Mucosa of stomach (tissue), 1 donor: Measurements from ENCODE around the gene ATG5.

Source experiments
- H3K27me3 ChIP-seq: one replicate; pipeline ENCODE4 v1.7.0; 2013; ENCODE audit warnings: mild to moderate bottlenecking, low read length; ENCODE audit not compliant: control insufficient read depth, insufficient read depth
- H3K36me3 ChIP-seq: one replicate; pipeline ENCODE4 v1.7.0; 2013; ENCODE audit warnings: low read length; ENCODE audit not compliant: control insufficient read depth, insufficient read depth
- H3K4me1 ChIP-seq: one replicate; pipeline ENCODE4 v1.7.0; 2013; ENCODE audit warnings: mild to moderate bottlenecking, low read length; ENCODE audit not compliant: control insufficient read depth, insufficient read depth
- H3K4me3 ChIP-seq: one replicate; pipeline ENCODE4 v1.7.0; 2013; ENCODE audit warnings: low read length
- H3K9ac ChIP-seq: one replicate; pipeline ENCODE4 v1.7.0; 2013; ENCODE audit warnings: mild to moderate bottlenecking, low read length, moderate library complexity
- H3K9me3 ChIP-seq: one replicate; pipeline ENCODE4 v1.7.0; 2013; ENCODE audit warnings: mild to moderate bottlenecking, low read length, moderate library complexity; ENCODE audit not compliant: control insufficient read depth
- donor health status: Pancreatic carcinoma.

Gene ATG5

GRCh38 chr6:106136845-106137244 lies 188.7 kb downstream of the ATG5 start:
- H3K4me1 ChIP-seq: no peaks in the 10 kb centered on the region
- H3K27me3 ChIP-seq: peaks cover under 1% of the 10 kb centered on the region
- no peaks in the 10 kb centered on the region for H3K9me3 ChIP-seq
- no peak overlapping the region for H3K4me3 ChIP-seq
- no peaks in the 10 kb centered on the region for H3K36me3 ChIP-seq
- H3K9ac ChIP-seq: no peak overlapping the region

DNA sequence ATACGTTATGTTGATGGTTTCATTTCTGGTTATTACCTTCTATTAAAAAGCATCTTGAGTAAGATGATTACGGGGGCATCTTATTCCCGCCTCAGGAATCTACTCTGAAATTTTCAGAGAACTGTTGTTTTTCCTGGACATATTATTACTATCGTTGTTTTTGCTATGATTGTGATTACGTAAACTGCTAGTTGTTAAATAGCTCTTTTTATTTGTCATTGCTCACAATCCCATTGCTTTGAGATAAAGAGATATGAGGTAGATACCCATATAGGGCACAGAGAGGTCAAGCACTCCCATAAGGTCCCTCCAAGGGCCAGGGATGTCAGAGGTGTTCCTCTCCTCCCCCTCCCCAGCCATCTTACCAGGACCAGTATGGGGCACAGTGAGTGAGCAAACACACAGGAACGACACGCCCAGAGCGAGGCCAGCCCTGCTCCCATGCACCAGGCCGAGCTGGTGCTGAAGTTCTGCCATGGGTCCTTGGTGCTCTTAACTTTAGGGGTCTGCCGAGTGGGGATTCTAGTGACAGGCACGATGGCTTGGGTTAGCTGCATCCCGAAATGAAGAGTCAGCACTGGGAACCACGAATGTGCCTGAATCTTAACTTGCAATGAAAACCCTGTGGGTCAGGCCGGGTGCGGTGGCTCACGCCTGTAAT lies 189.5 kb downstream of the ATG5 start:
- H3K36me3 ChIP-seq: no peaks in the 10 kb centered on the region
- no peaks in the 10 kb centered on the region for H3K4me1 ChIP-seq
- H3K27me3 ChIP-seq: no peaks in the 10 kb centered on the region
- H3K9ac ChIP-seq: no peak overlapping the region
- no peaks in the 10 kb centered on the region for H3K9me3 ChIP-seq
- no peak overlapping the region for H3K4me3 ChIP-seq

DNA sequence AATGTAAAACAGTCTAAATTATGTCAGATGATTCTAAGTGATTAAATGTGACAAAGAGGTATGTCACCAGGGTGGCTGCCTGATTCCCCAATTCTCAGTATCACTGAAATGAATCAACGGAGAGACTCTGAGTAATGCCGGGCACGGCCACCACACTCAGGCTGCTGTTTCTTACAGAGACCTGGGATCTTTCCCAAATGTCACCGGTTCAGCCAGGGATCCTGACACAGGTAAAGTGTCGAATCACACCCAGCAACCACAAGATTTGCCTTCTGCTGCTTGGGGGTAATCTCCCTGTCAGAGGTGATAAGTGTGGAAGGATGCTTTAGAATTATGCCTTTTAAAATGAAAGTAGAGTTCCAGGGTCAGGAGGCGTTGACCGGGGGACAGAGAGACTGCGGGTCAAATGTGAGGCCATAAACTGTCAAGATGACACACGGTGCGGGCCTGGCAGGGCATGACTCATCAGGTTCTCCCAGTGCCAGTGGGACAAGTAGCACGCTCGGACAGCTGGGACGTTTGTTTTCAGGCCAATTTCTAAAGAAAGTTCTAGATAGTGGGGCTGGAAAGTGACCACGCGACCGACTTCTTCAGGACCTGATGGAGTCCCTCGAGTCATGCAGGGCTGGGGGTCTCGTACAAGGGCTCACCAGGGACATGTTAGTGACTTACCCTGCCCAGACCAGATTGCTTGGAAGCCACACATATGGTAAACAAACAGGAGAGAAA lies 190.5 kb downstream of the ATG5 start:
- H3K27me3 ChIP-seq: no peaks in the 10 kb centered on the region
- H3K4me3 ChIP-seq: no peak overlapping the region
- no peaks in the 10 kb centered on the region for H3K9me3 ChIP-seq
- H3K4me1 ChIP-seq: no peaks in the 10 kb centered on the region
- H3K9ac ChIP-seq: no peak overlapping the region
- no peaks in the 10 kb centered on the region for H3K36me3 ChIP-seq
